PC-3 (cell line): ENCODE measurements around the gene PCSK2. TPM values are rescaled to one million over a fixed set of nuclear protein-coding genes. Genes with fewer than 3 reads are reported as not detected.

Source experiments
- ATAC-seq: fragments of 200-7000 bp; cut with Tn5 transposase; 2 replicates; pipeline ENCODE4 v1.9.1; 2020; ENCODE audit warnings: mild to moderate bottlenecking, moderate library complexity
- BruUV-seq: library from RNA; stranded (reverse); fragments of 400-500 nt; replicated peaks from 2 replicates; lab custom pipeline; 2021; lab: Mats Ljungman, UMichigan
- CTCF ChIA-PET: fragments of 300-600 bp; sonication (Branson Sonifier 250); formaldehyde crosslinking; loops from one replicate; lab custom pipeline; 2022; ENCODE audit warnings: antibody characterized with exemption; lab: Charles Lee
- POLR2A ChIA-PET: fragments of 300-600 bp; sonication (Branson Sonifier 250); formaldehyde crosslinking; loops from one replicate; lab custom pipeline; 2022; ENCODE audit warnings: antibody characterized with exemption; ENCODE audit not compliant: unreplicated experiment; lab: Charles Lee
- DNase-seq: peaks from one replicate; pipeline ENCODE4 v3.0.0-alpha.2; 2015
- H2AFZ ChIP-seq: fragments of 300-600 bp; sonication (generic); 2 replicates; pipeline ENCODE4 v1.6.0; 2016; ENCODE audit warnings: antibody characterized with exemption, low read length
- H3F3A ChIP-seq: fragments of 300-600 bp; sonication (generic); one replicate; pipeline ENCODE4 v1.6.0; 2017; ENCODE audit warnings: antibody characterized with exemption, low read length, control low read depth, mild to moderate bottlenecking; ENCODE audit not compliant: unreplicated experiment
- H3K27ac ChIP-seq: fragments of 300-600 bp; sonication (generic); 2 replicates; pipeline ENCODE4 v1.5.1; 2016; ENCODE audit warnings: mild to moderate bottlenecking, low read length
- H3K27me3 ChIP-seq: fragments of 300-600 bp; sonication (generic); 2 replicates; pipeline ENCODE4 v1.6.1; 2016; ENCODE audit warnings: low read length, mixed read lengths
- H3K36me3 ChIP-seq: fragments of 300-600 bp; sonication (generic); 2 replicates; pipeline ENCODE4 v1.6.1; 2016; ENCODE audit warnings: low read depth, mixed run types, low read length, mixed read lengths
- H3K4me1 ChIP-seq: fragments of 300-600 bp; sonication (generic); 2 replicates; pipeline ENCODE4 v1.5.1; 2016; ENCODE audit warnings: low read length; ENCODE audit not compliant: insufficient read depth
- H3K4me2 ChIP-seq: fragments of 300-600 bp; sonication (generic); 2 replicates; pipeline ENCODE4 v1.6.0; 2016; ENCODE audit warnings: low read length
- H3K4me3 ChIP-seq: fragments of 300-600 bp; sonication (generic); 2 replicates; pipeline ENCODE4 v1.5.1; 2016; ENCODE audit warnings: mild to moderate bottlenecking, low read length, mixed read lengths
- H3K79me2 ChIP-seq: fragments of 300-600 bp; sonication (generic); 2 replicates; pipeline ENCODE4 v1.6.1; 2017; ENCODE audit warnings: low read length, mixed read lengths
- H3K9ac ChIP-seq: fragments of 300-600 bp; sonication (generic); 2 replicates; pipeline ENCODE4 v1.6.0; 2016; ENCODE audit warnings: mild to moderate bottlenecking, low read length
- H3K9me2 ChIP-seq: fragments of 300-600 bp; sonication (generic); replicated peaks from 2 replicates; pipeline ENCODE4 v1.6.1; 2016; ENCODE audit warnings: mixed run types, low read length, mixed read lengths
- H3K9me3 ChIP-seq: fragments of 300-600 bp; sonication (generic); 2 replicates; pipeline ENCODE4 v1.6.1; 2016; ENCODE audit warnings: low read length, mixed read lengths
- H4K20me1 ChIP-seq: fragments of 300-600 bp; sonication (generic); 2 replicates; pipeline ENCODE4 v1.6.1; 2016; ENCODE audit warnings: low read length, mixed read lengths
- EZH2 ChIP-seq: fragments of 300-600 bp; sonication (generic); IDR thresholded peaks from one replicate; pipeline ENCODE4 v1.6.1; 2017; ENCODE audit warnings: antibody characterized with exemption, mild to moderate bottlenecking, low read length; ENCODE audit not compliant: unreplicated experiment
- EZH2phosphoT487 ChIP-seq: fragments of 300-600 bp; sonication (generic); IDR thresholded peaks from 2 replicates; pipeline ENCODE4 v1.6.1; 2018; ENCODE audit warnings: mild to moderate bottlenecking, antibody characterized with exemption, low read length, borderline replicate concordance
- intact Hi-C: fragments of 100-400 bp; cut with micrococcal nuclease; formaldehyde crosslinking; loops from 2 replicates; pipeline ENCODE4 v1.9.0; 2023
- total RNA-seq: library from RNA; depleted of rRNA; stranded (reverse); fragments of >200 nt; gene quantifications from 2 replicates; pipeline ENCODE4 v1.2.3, GENCODE V29; 2014
- TF ChIP-seq, protein P1 (sequence below): fragments of 300-600 bp; sonication (generic); conservative IDR thresholded peaks from 2 replicates; pipeline ENCODE4 v1.5.1; 2017; ENCODE audit warnings: antibody characterized with exemption, low read depth, mild to moderate bottlenecking, low read length

PCSK2 gene
- total RNA-seq, 1 experiment from 2014 or later = not detected

DNA sequence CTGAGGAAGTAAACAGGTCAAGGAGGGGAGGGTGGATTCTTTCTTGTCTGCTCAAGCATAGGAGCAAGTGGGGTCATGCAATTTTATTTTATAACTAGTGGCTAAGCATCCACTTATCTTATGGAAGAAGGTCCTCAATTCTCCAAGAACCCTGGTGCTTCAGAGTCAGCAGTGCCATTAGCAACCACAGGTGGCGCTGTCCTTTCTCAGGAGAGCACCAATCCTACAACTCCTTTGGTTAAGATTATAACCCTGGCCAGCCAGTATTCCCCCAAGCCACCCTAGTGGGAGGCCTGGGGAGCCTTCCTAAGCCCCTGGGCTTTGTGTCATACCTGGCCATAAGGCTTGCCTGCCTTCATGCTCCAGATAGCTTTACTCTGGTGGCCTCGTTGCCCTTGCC lies 60.7 kb downstream of the PCSK2 start:
- ChIA-PET POLR2A (no interaction called here), CTCF (no interaction called here)
- ATAC-seq (no peak), DNase-seq (no peak)
- Histone ChIP-seq H3K4me1 (no peaks in the 10 kb centered on the region), H3K9me3 (no peaks in the 10 kb centered on the region), H4K20me1 (no peaks in the 10 kb centered on the region), H3K27ac (no peak overlapping the region), H3K79me2 (no peaks in the 10 kb centered on the region), H3K9me2 (no peaks in the 10 kb centered on the region), H3K4me2 (no peak overlapping the region), H3K36me3 (no peaks in the 10 kb centered on the region), H3K27me3 (peaks cover 52% of the 10 kb centered on the region), H3F3A (no peaks in the 10 kb centered on the region), H3K4me3 (no peak overlapping the region), H2AFZ (no peak overlapping the region), H3K9ac (no peak overlapping the region)
- BruUV-seq = no TSS peak
- TF ChIP-seq EZH2phosphoT487 = no peak
- no peak for TF ChIP-seq EZH2
- TF ChIP-seq, protein P1, sequence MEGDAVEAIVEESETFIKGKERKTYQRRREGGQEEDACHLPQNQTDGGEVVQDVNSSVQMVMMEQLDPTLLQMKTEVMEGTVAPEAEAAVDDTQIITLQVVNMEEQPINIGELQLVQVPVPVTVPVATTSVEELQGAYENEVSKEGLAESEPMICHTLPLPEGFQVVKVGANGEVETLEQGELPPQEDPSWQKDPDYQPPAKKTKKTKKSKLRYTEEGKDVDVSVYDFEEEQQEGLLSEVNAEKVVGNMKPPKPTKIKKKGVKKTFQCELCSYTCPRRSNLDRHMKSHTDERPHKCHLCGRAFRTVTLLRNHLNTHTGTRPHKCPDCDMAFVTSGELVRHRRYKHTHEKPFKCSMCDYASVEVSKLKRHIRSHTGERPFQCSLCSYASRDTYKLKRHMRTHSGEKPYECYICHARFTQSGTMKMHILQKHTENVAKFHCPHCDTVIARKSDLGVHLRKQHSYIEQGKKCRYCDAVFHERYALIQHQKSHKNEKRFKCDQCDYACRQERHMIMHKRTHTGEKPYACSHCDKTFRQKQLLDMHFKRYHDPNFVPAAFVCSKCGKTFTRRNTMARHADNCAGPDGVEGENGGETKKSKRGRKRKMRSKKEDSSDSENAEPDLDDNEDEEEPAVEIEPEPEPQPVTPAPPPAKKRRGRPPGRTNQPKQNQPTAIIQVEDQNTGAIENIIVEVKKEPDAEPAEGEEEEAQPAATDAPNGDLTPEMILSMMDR = peak; percentile 44; the same call in 1 of the 2 replicates
- intact Hi-C loops = loop anchor here (10.0 kb wide), 1 partner anchor 483 kb away; no protein-coding TSS in a partner anchor

DNA sequence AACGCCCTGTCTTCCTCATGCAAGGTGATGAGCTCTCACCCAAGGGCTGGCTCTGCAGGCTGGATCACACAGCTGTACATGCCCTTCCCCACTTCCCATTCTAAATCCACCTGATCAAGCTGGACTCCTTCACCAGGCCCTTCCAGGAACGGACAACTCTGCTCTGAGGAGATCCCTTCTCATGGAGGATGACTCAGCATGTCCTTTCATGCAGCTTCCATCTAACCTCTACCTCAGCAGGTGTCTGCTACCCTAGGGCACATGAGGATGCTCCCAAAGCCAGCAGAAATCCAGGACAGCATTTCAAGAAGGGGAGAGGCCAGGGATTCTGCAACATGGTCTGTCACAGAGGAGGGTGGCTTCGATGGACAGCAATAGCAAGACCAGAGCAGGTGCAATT lies 61.2 kb downstream of the PCSK2 start:
- Histone ChIP-seq H3K79me2 (no peaks in the 10 kb centered on the region), H4K20me1 (no peaks in the 10 kb centered on the region), H3K9me2 (no peaks in the 10 kb centered on the region), H3K4me3 (no peak overlapping the region), H2AFZ (no peak overlapping the region), H3K9ac (no peak overlapping the region), H3K27ac (no peak overlapping the region), H3F3A (no peaks in the 10 kb centered on the region), H3K9me3 (no peaks in the 10 kb centered on the region), H3K36me3 (no peaks in the 10 kb centered on the region), H3K27me3 (peaks cover 47% of the 10 kb centered on the region), H3K4me2 (no peak overlapping the region), H3K4me1 (no peaks in the 10 kb centered on the region)
- ATAC-seq = no peak
- DNase-seq = no peak
- CTCF ChIA-PET = no interaction called here
- intact Hi-C loops = loop anchor here (10.0 kb wide), 1 partner anchor 483 kb away; no protein-coding TSS in a partner anchor
- no TSS peak for BruUV-seq
- POLR2A ChIA-PET = no interaction called here
- TF ChIP-seq EZH2phosphoT487 (no peak), EZH2 (no peak)
- TF ChIP-seq, protein P1 = no peak

DNA sequence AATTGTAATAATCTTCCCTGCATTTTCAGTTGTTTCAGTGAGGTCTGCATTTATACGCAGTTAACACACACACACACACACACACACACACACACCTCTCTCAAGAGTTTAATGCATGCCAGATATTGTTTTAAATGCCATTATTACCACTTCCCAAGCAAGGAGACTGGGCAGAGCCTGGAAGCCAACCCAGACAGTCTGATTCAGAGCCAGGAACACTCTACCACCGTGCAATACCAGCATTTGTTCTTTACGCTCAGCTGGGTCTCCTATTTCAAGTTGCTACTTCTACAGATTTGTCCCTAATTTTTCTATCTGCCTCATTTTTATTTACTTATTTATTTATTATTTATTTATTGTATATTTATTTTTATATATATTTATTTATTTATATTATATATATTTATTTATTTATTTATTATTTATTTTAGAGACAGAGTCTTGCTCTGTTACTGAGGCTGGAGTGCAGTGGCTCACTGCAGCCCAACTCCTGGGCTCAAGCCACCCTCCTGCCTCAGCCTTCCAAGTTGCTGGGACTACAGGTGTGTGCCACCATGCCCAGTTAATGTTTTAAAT lies 68.4 kb downstream of the PCSK2 start:
- no peaks in the 10 kb centered on the region for H3K79me2 ChIP-seq
- no peaks in the 10 kb centered on the region for H3F3A ChIP-seq
- H4K20me1 ChIP-seq = no peaks in the 10 kb centered on the region
- H3K9me2 ChIP-seq = no peaks in the 10 kb centered on the region
- H3K4me2 ChIP-seq = no peak overlapping the region
- intact Hi-C loops = no loop called here
- H3K27me3 ChIP-seq = peaks cover 68% of the 10 kb centered on the region
- DNase-seq (no peak), ATAC-seq (no peak)
- H3K9ac ChIP-seq = no peak overlapping the region
- H3K27ac ChIP-seq = no peak overlapping the region
- POLR2A ChIA-PET = no interaction called here
- no TSS peak for BruUV-seq
- no peaks in the 10 kb centered on the region for H3K36me3 ChIP-seq
- H2AFZ ChIP-seq = no peak overlapping the region
- H3K4me1 ChIP-seq = no peaks in the 10 kb centered on the region
- H3K4me3 ChIP-seq = no peak overlapping the region
- TF ChIP-seq EZH2phosphoT487 = no peak
- CTCF ChIA-PET = no interaction called here
- H3K9me3 ChIP-seq = no peaks in the 10 kb centered on the region
